Measurements from ENCODE around the gene CHST15.

- TF ChIP-seq, protein P1, sequence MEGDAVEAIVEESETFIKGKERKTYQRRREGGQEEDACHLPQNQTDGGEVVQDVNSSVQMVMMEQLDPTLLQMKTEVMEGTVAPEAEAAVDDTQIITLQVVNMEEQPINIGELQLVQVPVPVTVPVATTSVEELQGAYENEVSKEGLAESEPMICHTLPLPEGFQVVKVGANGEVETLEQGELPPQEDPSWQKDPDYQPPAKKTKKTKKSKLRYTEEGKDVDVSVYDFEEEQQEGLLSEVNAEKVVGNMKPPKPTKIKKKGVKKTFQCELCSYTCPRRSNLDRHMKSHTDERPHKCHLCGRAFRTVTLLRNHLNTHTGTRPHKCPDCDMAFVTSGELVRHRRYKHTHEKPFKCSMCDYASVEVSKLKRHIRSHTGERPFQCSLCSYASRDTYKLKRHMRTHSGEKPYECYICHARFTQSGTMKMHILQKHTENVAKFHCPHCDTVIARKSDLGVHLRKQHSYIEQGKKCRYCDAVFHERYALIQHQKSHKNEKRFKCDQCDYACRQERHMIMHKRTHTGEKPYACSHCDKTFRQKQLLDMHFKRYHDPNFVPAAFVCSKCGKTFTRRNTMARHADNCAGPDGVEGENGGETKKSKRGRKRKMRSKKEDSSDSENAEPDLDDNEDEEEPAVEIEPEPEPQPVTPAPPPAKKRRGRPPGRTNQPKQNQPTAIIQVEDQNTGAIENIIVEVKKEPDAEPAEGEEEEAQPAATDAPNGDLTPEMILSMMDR (conservative IDR thresholded peaks at IDR 0.05; ENCODE audit: low read length): no peak
- TF ChIP-seq EZH2phosphoT487 (IDR thresholded peaks at IDR 0.05; ENCODE audit: borderline replicate concordance, low read depth, low read length): no peak
These were observed 34.9 kb downstream of the CHST15 start for GRCh38 chr10:124058346-124059003.
